ENCODE data around the gene KIAA1549.
"Not testable (repeated sequence)": the region's sequence is repeated elsewhere in the genome, so short reads cannot be mapped to it uniquely, and the experiment has no call there.

Gene KIAA1549

DNA sequence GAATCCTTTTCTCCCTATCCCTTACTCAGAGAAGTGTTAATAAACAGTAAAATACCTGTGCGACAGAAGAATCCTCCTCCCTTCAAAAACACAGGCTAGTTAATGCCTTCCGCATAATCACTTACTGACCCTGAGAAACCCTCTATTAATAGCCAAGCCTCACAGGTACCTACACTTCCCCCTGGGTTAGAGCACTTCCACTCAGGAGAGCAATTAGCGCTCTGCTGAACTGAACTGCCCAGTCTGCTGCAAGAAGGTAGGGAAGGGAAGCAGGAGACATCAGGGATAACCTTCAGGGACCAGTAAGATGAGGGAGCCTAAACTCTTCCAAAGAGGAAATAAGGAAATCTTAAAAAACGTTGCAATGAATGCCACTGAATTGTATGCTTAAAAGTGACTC is 39.6 kb downstream of the KIAA1549 start:
- DNase-seq: no peak

GRCh38 chr7:138940602-138941001 is 40.6 kb downstream of the KIAA1549 start:
- DNase-seq: not testable (repeated sequence)

GRCh38 chr7:138937484-138937883 is 43.7 kb downstream of the KIAA1549 start:
- DNase-seq: no peak

DNA sequence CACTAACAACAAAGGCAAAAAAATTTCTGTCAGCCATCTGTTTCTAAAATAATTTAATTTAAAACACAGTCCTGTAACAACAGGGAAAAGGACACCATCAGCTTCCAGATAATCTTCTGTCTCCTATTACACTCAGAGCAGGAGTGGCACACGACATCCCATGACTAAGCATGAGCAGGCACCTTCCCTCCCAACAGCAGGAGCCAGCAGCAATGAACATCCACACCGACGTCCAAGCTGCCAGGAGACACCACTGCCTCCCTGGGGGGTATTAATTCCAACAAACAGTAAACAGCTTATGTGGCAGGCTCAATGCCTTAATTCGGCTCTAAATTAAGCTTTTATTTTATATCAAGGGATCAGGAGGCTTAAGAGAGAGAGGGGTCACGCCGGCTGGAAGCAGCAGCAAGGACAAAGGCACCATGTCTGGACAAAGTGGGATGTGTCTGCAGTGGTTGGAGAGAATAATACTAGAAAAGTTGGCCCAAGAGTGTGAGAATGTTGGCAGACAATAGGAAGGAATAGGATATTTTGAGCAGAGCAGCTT is 45.7 kb downstream of the KIAA1549 start:
- DNase-seq: no peak

DNA sequence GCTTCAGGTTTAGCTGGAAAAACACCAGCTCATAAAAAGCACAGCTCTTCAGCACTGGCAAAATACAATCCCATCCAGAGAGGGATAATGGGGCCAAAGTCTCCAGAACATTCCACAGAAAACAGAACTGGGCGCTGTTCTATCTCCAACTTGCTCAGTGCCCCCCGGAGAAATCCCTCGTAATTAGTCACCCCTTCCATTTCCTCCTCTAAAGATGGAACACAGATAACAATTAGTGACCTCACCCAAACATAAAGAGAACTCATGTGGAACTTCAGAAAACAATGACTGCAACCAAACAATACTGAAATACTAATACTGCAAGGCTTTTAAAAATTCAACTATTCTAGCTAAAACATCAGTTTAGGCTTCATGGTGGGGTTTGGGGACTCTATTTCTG is 46.3 kb downstream of the KIAA1549 start:
- no peak for DNase-seq

GRCh38 chr7:138934367-138934766 is 46.8 kb downstream of the KIAA1549 start:
- no peak for DNase-seq

- no peak for DNase-seq
Observed at GRCh38 chr7:138932870-138933269, 48.3 kb downstream of the KIAA1549 start.

- DNase-seq: no peak
Observed at GRCh38 chr7:138932427-138932826, 48.8 kb downstream of the KIAA1549 start.

DNA sequence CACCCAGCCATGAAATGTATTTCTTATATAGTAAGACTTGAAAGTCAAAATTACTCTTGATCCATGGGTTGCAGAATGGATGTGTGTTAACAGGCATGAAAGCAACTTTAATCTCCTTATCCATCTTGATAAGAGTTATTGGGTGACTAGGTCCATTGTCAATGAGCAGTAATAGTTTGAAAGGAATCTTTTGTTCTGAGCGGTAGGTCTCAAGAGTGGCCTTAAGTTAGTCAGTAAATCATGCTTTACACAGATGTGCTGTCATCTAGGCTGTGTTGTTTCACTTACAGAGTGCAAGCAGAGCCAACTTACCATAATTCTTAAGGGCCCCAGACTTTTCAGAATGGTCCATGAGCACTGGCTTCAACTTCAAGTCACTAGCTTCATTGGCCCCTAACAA is 51.2 kb downstream of the KIAA1549 start:
- no peak for DNase-seq

GRCh38 chr7:138926241-138926612 is 55.0 kb downstream of the KIAA1549 start:
- no peak for DNase-seq

DNA sequence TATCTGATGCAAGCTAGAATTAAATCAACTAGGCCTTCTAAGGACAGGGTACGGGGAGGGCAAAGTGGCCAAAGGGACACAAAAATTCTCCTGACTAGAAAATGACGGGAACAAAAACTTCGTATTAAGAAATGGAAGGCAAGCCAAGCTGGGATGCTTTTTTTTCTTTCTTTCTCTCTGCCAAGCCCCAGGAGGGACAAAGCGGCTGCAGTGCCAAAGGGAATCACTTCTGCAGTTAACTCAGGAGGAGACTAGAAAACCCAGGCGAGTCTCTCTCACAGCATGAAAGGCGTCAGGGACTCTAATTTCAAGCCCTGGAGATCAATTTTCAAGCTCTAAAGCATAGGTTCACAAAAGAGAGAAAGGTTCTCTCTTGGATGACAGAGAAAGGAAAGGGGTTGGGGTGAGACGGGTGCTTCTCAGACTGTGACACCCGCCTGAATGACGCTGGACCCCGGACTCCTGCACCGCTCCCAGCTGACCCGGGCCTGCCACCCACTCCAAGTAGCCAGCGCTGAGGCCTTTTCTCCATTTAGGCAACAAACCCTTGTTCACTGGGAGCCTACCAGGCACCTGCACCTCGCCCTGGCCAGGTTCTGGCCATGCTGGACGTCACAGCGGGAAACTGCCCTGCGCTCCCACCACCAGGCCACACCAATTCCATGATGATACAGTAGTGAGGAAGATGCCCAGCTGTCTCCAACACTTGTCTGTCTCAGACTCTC is 56.5 kb downstream of the KIAA1549 start:
- no peak for DNase-seq

GRCh38 chr7:138921277-138921676 is 59.9 kb downstream of the KIAA1549 start:
- DNase-seq: no peak

- DNase-seq: no peak
Observed at GRCh38 chr7:138919911-138920310, 61.3 kb downstream of the KIAA1549 start.

DNA sequence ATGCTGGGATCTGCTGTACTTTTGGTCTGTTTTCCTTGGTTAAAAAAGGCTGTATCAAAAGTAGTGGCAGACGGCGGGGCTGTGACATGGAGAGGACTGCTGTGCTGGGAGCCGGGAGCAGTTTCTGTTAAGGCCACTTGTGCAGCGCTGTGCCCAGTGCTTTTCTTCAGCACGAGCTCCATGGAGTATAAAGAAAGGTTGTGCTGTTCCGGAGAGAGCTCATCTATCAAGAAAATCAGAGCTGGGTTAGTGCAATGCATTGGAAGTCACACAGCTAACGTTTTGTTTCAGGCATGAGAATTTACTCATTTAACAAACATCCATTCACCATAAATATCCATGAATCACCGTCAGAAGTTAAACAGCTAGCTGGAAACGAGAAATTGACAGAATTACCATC is 62.0 kb downstream of the KIAA1549 start:
- no peak for DNase-seq

GRCh38 chr7:138918756-138919155 is 62.4 kb downstream of the KIAA1549 start:
- DNase-seq: no peak

- DNase-seq: no peak
Observed at GRCh38 chr7:138918176-138918575, 63.0 kb downstream of the KIAA1549 start.

GRCh38 chr7:138917771-138918170 is 63.4 kb downstream of the KIAA1549 start:
- DNase-seq: no peak

GRCh38 chr7:138916731-138917130 is 64.5 kb downstream of the KIAA1549 start:
- DNase-seq: no peak

DNA sequence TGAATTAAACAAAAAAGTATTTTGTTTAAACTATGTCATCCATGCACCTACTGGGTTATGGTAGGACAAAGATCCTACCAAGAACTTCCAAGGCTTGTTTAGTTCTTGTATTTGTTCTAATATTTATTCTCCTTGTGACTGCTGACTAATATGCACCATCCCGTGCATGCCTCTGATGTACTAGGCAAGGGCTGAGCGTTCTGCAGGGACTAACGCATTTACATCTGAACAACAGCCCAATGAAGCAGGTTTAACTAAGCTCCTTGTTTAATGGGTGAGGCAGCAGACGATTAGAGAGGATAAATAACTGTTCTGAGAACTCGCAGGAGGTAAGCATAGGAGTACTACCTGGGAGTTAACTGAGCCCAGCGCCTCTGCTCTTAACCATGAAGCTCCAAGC is 64.9 kb downstream of the KIAA1549 start:
- DNase-seq: no peak

GRCh38 chr7:138913783-138914182 is 67.4 kb downstream of the KIAA1549 start:
- no peak for DNase-seq

GRCh38 chr7:138911007-138911406 is 70.2 kb downstream of the KIAA1549 start:
- no peak for DNase-seq

DNA sequence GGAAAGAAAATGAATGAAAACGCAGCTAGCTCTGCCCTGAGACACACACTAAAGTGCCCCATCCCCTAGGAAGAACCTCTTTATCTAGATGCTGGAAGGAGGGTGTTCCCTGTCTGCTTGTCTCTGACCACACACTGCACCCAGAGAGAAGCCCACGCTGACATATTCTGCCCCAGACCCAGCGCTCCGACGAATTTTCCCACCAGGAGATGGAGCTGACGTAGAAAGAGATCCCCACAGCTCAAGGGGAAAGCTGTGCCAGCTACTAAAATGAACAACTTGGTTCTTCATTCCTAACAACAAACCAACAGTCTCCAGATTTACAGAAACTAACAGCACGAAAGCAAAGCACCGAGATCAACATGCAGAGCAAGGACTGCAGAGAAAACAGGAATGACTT is 73.3 kb downstream of the KIAA1549 start:
- DNase-seq: no peak

- no peak for DNase-seq
Observed at GRCh38 chr7:138907201-138907847, 73.9 kb downstream of the KIAA1549 start.

- DNase-seq: no peak
Observed at GRCh38 chr7:138903859-138904435, 77.2 kb downstream of the KIAA1549 start.
